NB4 (cell line): Measurements from ENCODE around the gene CLCNKB.

Source experiments
- DNase-seq: peaks from one replicate; pipeline ENCODE4 v3.0.0; 2010; ENCODE audit warnings: low read depth
- H3K4me3 ChIP-seq: one replicate; pipeline ENCODE4 v1.5.1; 2011; ENCODE audit warnings: mild to moderate bottlenecking, low read depth, low read length, moderate library complexity
- MYC ChIP-seq: IDR thresholded peaks from 2 replicates; pipeline ENCODE4 v1.6.1; 2011; ENCODE audit warnings: low read depth, low read length
- POLR2A ChIP-seq: IDR thresholded peaks from 2 replicates; pipeline ENCODE4 v1.6.1; 2011; ENCODE audit warnings: mild to moderate bottlenecking; ENCODE audit not compliant: insufficient read length; ENCODE audit errors: extremely low read depth
- TF ChIP-seq, protein P1 (sequence below): IDR thresholded peaks from one replicate; pipeline ENCODE4 v1.5.1; 2012; ENCODE audit warnings: low read depth, low read length
- TF ChIP-seq, protein P2 (sequence below): IDR thresholded peaks from 2 replicates; pipeline ENCODE4 v1.6.1; 2011; ENCODE audit warnings: low read depth, low read length

The CLCNKB gene

DNA sequence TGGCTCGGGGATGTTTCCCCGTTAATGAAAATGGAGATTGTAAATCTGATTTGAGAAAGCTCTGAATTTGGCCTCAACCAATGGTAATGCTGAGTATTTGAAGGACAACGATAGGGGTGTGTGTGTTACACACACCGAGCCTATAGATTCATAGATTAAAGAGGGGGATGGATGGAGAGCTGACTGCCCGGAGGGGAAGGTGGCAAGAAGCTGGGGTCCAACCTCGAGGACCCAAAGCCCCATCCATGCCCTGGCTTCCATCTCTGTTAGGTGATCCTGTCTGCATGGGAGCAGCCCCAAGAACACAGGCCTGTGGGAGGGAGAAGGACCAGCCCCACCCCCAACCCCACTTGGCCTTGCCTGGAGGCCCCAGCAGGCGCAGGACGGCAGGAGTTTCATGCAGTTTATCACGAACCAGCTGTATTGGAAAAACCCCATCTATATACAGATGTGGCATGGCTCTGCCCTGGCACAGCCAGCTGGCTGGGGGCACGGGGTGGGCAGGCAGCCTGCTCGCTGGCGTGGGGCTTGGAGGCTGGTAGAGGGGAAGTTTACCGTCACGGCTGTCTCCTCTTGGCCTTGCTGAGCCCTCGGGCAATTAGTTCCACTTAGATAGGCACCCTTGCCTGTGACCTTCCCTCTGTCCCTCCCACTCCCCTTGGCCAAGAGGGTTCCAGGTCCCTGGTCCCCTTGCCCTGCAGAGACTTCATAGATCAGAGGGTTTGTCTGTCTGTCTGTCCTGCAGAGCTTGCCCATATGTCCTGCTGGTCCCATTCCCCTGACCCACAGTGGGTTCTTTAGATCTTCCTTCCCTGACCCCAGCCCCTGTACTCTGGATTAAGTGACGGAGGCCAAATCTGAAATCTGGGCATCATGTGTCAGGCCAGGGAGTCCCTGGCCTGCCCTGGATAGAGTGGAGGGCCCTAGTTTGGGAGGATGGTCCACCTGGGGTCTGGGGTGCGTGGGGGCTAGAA is 28.8 kb upstream of the CLCNKB start:
- H3K4me3 ChIP-seq = no peak overlapping the region
- DNase-seq = no peak
- TF ChIP-seq MYC (no peak), POLR2A (no peak)
- TF ChIP-seq, protein P1, sequence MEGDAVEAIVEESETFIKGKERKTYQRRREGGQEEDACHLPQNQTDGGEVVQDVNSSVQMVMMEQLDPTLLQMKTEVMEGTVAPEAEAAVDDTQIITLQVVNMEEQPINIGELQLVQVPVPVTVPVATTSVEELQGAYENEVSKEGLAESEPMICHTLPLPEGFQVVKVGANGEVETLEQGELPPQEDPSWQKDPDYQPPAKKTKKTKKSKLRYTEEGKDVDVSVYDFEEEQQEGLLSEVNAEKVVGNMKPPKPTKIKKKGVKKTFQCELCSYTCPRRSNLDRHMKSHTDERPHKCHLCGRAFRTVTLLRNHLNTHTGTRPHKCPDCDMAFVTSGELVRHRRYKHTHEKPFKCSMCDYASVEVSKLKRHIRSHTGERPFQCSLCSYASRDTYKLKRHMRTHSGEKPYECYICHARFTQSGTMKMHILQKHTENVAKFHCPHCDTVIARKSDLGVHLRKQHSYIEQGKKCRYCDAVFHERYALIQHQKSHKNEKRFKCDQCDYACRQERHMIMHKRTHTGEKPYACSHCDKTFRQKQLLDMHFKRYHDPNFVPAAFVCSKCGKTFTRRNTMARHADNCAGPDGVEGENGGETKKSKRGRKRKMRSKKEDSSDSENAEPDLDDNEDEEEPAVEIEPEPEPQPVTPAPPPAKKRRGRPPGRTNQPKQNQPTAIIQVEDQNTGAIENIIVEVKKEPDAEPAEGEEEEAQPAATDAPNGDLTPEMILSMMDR = no peak
- TF ChIP-seq, protein P2, sequence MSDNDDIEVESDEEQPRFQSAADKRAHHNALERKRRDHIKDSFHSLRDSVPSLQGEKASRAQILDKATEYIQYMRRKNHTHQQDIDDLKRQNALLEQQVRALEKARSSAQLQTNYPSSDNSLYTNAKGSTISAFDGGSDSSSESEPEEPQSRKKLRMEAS = no peak

DNA sequence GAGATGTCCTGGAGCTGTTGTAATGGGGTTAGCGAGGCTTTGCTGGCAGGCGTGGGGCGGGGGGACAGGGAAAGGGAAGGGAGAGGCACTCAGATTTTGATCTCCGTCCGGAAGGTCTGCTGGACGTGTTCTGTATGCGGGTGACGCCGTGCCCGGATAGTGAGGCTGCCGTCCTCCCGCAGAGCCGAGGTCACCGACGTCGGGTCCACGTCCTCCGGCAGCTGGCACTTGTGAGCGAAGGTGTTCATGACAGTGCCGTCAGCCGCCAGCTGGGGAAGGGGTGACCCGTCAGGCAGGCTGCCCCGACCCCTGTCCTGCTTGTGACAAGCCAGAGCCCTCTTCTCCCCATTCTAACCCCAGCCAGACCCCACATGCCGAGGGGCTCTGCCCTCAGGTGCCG is 28.1 kb upstream of the CLCNKB start:
- TF ChIP-seq POLR2A (no peak), MYC (no peak)
- TF ChIP-seq, protein P2 = no peak
- TF ChIP-seq, protein P1 = no peak
- DNase-seq = no peak
- no peak overlapping the region for H3K4me3 ChIP-seq

DNA sequence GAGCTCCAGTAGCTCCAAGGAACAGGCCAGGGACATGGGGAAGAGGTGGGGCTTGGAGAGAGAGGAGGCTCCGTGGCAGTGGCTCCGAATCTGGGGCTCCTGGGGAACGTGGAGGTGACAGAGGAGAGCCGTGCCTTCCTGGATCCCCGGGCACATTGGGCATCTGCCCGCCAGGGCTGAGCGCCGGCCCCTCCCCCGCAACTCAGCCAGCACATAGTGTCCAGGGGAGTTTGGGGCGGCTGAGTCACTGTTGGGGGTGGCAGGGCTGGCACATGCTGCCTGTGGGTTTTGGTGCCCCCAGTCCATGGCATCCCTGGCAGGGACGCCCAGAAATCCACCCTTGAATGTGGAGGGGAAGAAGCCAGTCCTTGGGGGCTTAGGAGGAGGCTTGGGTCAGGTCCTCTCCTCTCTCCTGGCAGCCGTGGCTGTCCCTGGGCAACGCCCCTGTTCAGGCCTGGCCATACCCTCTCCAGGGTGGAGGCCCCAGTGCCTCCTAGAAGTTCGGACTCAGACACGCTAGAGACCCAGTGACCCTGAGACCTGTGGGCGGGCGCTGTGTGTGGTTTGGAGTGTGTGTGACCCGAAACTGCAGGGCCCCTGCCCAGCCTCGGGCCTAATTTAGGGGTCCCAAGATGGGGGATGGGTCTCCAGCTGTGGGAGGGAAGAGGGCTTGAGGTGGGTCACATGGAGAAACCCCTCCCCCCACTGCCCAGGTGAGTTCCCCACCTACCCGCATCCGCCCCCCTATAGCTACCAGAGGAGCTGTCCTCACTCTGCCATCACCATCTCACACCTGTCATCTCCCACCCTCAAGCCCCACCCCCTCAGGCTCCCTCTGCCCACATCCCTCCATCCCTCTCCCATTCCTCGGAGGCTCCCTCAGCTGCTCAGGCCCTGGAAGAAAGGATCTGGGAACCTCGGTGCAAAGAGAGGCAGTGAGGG is 27.4 kb upstream of the CLCNKB start:
- TF ChIP-seq POLR2A = no peak
- TF ChIP-seq MYC = no peak
- TF ChIP-seq, protein P2 = no peak
- TF ChIP-seq, protein P1 = no peak
- H3K4me3 ChIP-seq = no peak overlapping the region
- DNase-seq = no peak

DNA sequence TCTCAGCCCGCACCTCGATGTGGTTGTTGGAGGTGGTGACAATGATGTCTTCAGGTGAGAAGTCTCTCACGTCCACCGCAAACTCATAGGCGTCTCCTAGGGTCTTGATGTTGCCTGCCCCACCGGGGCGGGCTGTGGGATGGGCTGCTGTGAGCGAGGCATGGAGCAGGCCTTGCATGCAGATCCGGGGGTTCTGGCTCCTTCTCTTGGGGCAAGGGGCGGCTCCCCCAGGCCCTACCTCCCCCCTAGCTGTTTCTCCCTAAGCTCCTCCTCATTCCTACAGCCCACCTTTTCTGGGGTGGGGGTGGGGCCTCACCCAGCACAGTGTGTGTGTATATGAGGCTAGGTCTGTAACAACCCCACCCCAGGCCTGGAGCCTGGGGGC is 26.5 kb upstream of the CLCNKB start:
- TF ChIP-seq MYC (no peak), POLR2A (no peak)
- TF ChIP-seq, protein P2 = no peak
- TF ChIP-seq, protein P1 = no peak
- H3K4me3 ChIP-seq = no peak overlapping the region

DNA sequence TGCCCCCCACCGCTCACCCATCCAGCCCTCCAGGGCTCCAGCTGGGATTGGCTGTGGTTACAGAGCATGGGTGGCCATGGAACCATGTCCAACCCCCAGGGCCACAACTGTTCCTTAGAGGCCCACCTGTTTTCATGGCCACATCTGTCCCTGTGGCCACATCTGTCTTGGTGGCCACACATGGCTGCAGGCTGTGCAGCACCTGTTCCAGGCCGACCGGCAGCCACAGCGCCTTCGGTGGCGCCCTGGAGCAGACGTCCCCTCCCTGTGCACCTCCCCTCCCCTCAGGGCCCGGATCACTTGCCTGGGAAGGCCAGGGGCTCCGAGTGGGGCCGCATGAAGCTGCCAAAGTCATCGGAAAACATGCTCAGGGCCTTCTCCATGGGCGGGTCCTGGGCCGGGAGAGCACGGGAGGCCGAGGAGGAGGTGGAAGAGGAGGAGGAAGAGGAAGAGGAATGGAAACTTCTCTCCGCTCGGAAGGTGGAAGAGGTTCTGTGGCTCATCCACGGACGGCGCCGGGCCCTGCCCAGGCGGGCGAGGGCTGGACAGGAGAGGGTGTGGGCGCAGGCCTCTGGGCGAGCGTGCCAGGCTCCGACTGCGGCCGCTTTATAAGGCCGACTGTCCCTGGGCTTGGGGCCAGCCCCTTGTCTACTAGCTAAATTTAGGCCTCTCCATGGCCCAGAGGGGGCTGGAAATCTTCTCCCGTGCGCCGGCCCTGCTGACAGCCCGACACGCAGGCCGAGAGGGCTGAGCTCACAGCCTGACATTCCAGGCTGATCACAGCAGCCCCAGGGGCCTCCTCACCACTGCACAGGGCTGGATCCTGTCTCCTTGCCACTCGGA is 25.9 kb upstream of the CLCNKB start, which contains the start of gene HSPB7:
Gene HSPB7, minus strand, starts transcription at position 583 of the 843 bp plus-strand sequence. Its CDS starts 80 bp downstream, at position 503.
- no peak for DNase-seq
- TF ChIP-seq POLR2A (no peak), MYC (no peak)
- TF ChIP-seq, protein P1 = no peak
- TF ChIP-seq, protein P2 = no peak
- no peak within 1 kb of the TSS for H3K4me3 ChIP-seq

More for the DNA sequence above, 26.5 kb upstream of the CLCNKB start:
- no peak for DNase-seq
